Colonic mucosa (tissue), 4 donors: ENCODE measurements around the gene PET100. TPM values are rescaled to one million over a fixed set of nuclear protein-coding genes. Genes with fewer than 3 reads are reported as not detected.

Source experiments
- DNase-seq: peaks from one replicate; pipeline ENCODE4 v3.0.0-alpha.2; 2020
- H3K27ac ChIP-seq: fragments of 200-600 bp; one replicate; pipeline ENCODE4 v1.8.0; 2021
- H3K27me3 ChIP-seq: fragments of 200-600 bp; one replicate; pipeline ENCODE4 v1.8.0; 2021
- H3K36me3 ChIP-seq: fragments of 200-600 bp; one replicate; pipeline ENCODE4 v1.8.0; 2021
- H3K4me1 ChIP-seq: fragments of 200-600 bp; one replicate; pipeline ENCODE4 v1.8.0; 2021; ENCODE audit warnings: mild to moderate bottlenecking
- H3K4me3 ChIP-seq: fragments of 200-600 bp; one replicate; pipeline ENCODE4 v1.8.0; 2021
- H3K9ac ChIP-seq, 2 donors: one replicate each; pipeline ENCODE4 v1.7.0; 2013; ENCODE audit warnings: control low read depth in 2 of 2, low read depth in 2 of 2, low read length in 2 of 2
- H3K9me3 ChIP-seq: fragments of 200-600 bp; one replicate; pipeline ENCODE4 v1.8.0; 2021
- intact Hi-C: fragments of 100-400 bp; cut with DNase I; formaldehyde crosslinking; loops from one replicate; pipeline ENCODE4 v1.14.1; 2022
- total RNA-seq, 2 donors: library from RNA; stranded (reverse); fragmentation: NEBNext Ultra II Directional in 1 of 2; extraction: Animal tissue kit (Norgen Biotek cat#: 25700) in 1 of 2; gene quantifications; one replicate each; pipeline ENCODE4 v1.2.1, GENCODE V29; 2021
- TF ChIP-seq, protein P1 (sequence below): fragments of 200-600 bp; IDR thresholded peaks from one replicate; pipeline ENCODE4 v1.8.0; 2022; ENCODE audit warnings: antibody characterized with exemption, mild to moderate bottlenecking
- donor health status: healthy.
- donor health status: DM: no; HTN: no; CAD: no.
- donor health status: DM: no; HTN: no; CAD: no.

Gene PET100
- total RNA-seq, 2 donors from 2014 or later = 118 to 141 TPM

- no peak overlapping the region for H3K9ac ChIP-seq
- no peaks in the 10 kb centered on the region for H3K36me3 ChIP-seq
- H3K27ac ChIP-seq = no peak overlapping the region
- intact Hi-C loops = no loop called here
- H3K27me3 ChIP-seq = no peaks in the 10 kb centered on the region
- no peaks in the 10 kb centered on the region for H3K4me1 ChIP-seq
- H3K9me3 ChIP-seq = no peaks in the 10 kb centered on the region
- TF ChIP-seq, protein P1, sequence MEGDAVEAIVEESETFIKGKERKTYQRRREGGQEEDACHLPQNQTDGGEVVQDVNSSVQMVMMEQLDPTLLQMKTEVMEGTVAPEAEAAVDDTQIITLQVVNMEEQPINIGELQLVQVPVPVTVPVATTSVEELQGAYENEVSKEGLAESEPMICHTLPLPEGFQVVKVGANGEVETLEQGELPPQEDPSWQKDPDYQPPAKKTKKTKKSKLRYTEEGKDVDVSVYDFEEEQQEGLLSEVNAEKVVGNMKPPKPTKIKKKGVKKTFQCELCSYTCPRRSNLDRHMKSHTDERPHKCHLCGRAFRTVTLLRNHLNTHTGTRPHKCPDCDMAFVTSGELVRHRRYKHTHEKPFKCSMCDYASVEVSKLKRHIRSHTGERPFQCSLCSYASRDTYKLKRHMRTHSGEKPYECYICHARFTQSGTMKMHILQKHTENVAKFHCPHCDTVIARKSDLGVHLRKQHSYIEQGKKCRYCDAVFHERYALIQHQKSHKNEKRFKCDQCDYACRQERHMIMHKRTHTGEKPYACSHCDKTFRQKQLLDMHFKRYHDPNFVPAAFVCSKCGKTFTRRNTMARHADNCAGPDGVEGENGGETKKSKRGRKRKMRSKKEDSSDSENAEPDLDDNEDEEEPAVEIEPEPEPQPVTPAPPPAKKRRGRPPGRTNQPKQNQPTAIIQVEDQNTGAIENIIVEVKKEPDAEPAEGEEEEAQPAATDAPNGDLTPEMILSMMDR = no peak
- H3K4me3 ChIP-seq = no peak overlapping the region
- no peak for DNase-seq
Observed at GRCh38 chr19:7665076-7665475, 35.5 kb downstream of the PET100 start.

- peaks cover 3% of the 10 kb centered on the region for H3K27me3 ChIP-seq
- no peak within 1 kb of the TSS for H3K4me3 ChIP-seq
- intact Hi-C loops = no loop called here
- no peaks in the 10 kb centered on the region for H3K9me3 ChIP-seq
- H3K9ac ChIP-seq = no peak within 1 kb of the TSS
- no peak for DNase-seq
- TF ChIP-seq, protein P1 = no peak
- H3K27ac ChIP-seq = no peak within 1 kb of the TSS
- no peaks in the 10 kb centered on the region for H3K4me1 ChIP-seq
- H3K36me3 ChIP-seq = no peaks in the 10 kb centered on the region
Observed at GRCh38 chr19:7668842-7669241, 39.2 kb downstream of the PET100 start, which contains the start of gene RETN. RETN (plus strand) TSS chr19:7669049; CDS start chr19:7669327, 278 bp downstream.

GRCh38 chr19:7669641-7670040, 40.0 kb downstream of the PET100 start:
- DNase-seq = no peak
- intact Hi-C loops = loop anchor here (10.0 kb wide), 1 partner anchor 315 kb away; no protein-coding TSS in a partner anchor
- no peaks in the 10 kb centered on the region for H3K4me1 ChIP-seq
- H3K9me3 ChIP-seq = no peaks in the 10 kb centered on the region
- no peak overlapping the region for H3K4me3 ChIP-seq
- TF ChIP-seq, protein P1 = no peak
- H3K9ac ChIP-seq = no peak overlapping the region
- H3K27ac ChIP-seq = no peak overlapping the region
- peaks cover 3% of the 10 kb centered on the region for H3K27me3 ChIP-seq
- H3K36me3 ChIP-seq = no peaks in the 10 kb centered on the region

GRCh38 chr19:7670150-7670783, 40.7 kb downstream of the PET100 start:
- no peaks in the 10 kb centered on the region for H3K4me1 ChIP-seq
- TF ChIP-seq, protein P1 = no peak
- H3K27ac ChIP-seq = no peak overlapping the region
- no peaks in the 10 kb centered on the region for H3K9me3 ChIP-seq
- intact Hi-C loops = loop anchor here (10.0 kb wide), 1 partner anchor 315 kb away; no protein-coding TSS in a partner anchor
- H3K36me3 ChIP-seq = no peaks in the 10 kb centered on the region
- H3K9ac ChIP-seq = no peak overlapping the region
- no peak overlapping the region for H3K4me3 ChIP-seq
- DNase-seq = no peak
- peaks cover 3% of the 10 kb centered on the region for H3K27me3 ChIP-seq

GRCh38 chr19:7670790-7671189, 41.2 kb downstream of the PET100 start:
- no peaks in the 10 kb centered on the region for H3K36me3 ChIP-seq
- intact Hi-C loops = loop anchor here (10.0 kb wide), 1 partner anchor 316 kb away; no protein-coding TSS in a partner anchor
- no peak overlapping the region for H3K9ac ChIP-seq
- TF ChIP-seq, protein P1 = no peak
- H3K4me1 ChIP-seq = no peaks in the 10 kb centered on the region
- no peak for DNase-seq
- H3K27ac ChIP-seq = no peak overlapping the region
- H3K9me3 ChIP-seq = no peaks in the 10 kb centered on the region
- H3K27me3 ChIP-seq = peaks cover 3% of the 10 kb centered on the region
- H3K4me3 ChIP-seq = no peak overlapping the region
